Activated T-helper 2 cell treated with anti-CD3 and anti-CD28 coated beads, Interferon-gamma antibody, Interleukin-2, Interleukin-4, amounts not matched to agents 10 μg/mL and 5 μg/mL and 100 μg/mL, durations not matched to agents 14 hours and 24 hours and 36 hours (primary cell): Measurements from ENCODE around the gene CNTNAP2. TPM values are rescaled to one million over a fixed set of nuclear protein-coding genes. Genes with fewer than 3 reads are reported as not detected.

ENCODE experiments used
- DNase-seq: peaks from one replicate; pipeline ENCODE4 v3.0.0; 2021; ENCODE audit warnings: low spot score
- H3K27ac Mint-ChIP-seq: one replicate; pipeline ENCODE4 v1.8.0; 2021; ENCODE audit warnings: mixed read lengths
- H3K27me3 Mint-ChIP-seq: one replicate; pipeline ENCODE4 v1.8.0; 2021; ENCODE audit warnings: low read depth, mixed read lengths
- H3K36me3 Mint-ChIP-seq: one replicate; pipeline ENCODE4 v1.8.0; 2021; ENCODE audit warnings: low read depth, mixed read lengths
- H3K4me1 Mint-ChIP-seq: one replicate; pipeline ENCODE4 v1.8.0; 2021; ENCODE audit warnings: low read depth, mixed read lengths
- H3K4me3 Mint-ChIP-seq: one replicate; pipeline ENCODE4 v1.8.0; 2021; ENCODE audit warnings: low read depth, mild to moderate bottlenecking, moderate library complexity, mixed read lengths
- H3K9me3 Mint-ChIP-seq: one replicate; pipeline ENCODE4 v1.8.0; 2021; ENCODE audit warnings: mixed read lengths
- intact Hi-C: fragments of 100-400 bp; cut with micrococcal nuclease; formaldehyde crosslinking; loops from one replicate; pipeline ENCODE4 v1.15.1; 2023
- total RNA-seq: library from RNA; stranded (reverse); gene quantifications from 2 replicates; pipeline ENCODE4 v1.2.3, GENCODE V29; 2022

Gene CNTNAP2
- total RNA-seq, 1 donor from 2014 or later = not detected

DNA sequence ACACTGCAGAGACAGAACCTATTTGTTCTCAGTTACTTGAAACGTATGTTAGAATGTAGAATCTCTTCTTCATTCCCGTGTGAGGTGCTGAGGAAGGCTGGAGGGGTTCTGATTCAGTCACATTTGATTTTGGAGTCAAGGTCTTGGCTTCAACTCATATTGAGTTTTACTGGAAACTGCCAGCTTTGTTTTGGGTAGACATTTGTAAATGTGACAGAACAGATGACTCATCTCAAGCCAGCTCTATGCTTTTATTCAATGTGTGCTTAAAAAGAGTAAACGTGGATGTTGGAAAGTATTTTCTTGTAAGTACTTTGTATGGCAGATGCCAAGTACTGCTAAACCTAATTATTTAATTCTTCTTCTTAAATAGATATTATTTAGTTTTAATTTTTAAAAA, 1693.2 kb downstream of the CNTNAP2 start:
- H3K4me1 Mint-ChIP-seq = no peaks in the 10 kb centered on the region
- H3K27ac Mint-ChIP-seq = no peak overlapping the region
- intact Hi-C loops = no loop called here
- H3K27me3 Mint-ChIP-seq = no peaks in the 10 kb centered on the region
- H3K4me3 Mint-ChIP-seq = no peak overlapping the region
- H3K36me3 Mint-ChIP-seq = no peaks in the 10 kb centered on the region
- peaks cover 4% of the 10 kb centered on the region for H3K9me3 Mint-ChIP-seq
- no peak for DNase-seq

DNA sequence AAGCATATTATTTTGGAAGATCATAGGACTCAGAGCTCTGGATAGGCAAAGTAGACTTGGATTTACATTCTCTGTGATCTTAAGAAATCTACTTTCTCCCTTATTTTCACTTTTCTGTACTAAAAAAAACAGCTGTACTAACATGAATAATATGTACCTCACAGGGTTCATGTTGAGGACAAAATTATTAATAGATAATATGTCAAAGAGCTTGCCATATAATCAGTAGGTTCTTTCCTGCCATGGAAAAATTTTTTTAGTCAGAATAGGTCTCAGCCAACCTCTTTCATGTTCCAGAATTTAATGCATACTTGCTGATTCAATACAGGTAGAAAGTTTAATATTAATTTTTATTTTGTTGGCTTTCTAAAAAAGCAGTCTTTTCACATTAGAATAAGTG, 1693.7 kb downstream of the CNTNAP2 start:
- Mint-ChIP-seq H3K4me1 (no peaks in the 10 kb centered on the region), H3K9me3 (peaks cover 4% of the 10 kb centered on the region), H3K27me3 (no peaks in the 10 kb centered on the region), H3K4me3 (no peak overlapping the region), H3K27ac (no peak overlapping the region), H3K36me3 (no peaks in the 10 kb centered on the region)
- intact Hi-C loops = no loop called here
- DNase-seq = no peak

DNA sequence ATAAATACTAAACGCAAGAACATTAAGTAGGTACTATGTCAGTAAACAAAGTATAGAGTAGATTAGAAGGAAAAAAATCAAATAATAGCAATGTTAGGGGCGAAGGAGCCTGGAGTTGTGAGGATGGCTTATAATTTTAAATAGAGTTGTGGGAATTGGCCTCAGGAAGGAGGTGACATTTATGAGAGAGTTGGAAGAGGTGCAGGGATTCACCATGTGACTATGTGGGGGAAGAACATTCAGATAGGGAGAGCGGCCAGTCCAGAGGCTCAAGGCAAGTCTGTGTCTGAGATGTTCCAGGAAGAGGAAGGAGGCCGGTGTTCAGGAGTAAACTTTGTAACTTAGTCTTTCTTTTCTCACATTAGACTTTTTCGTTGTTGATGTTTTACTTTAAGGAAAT, 1695.3 kb downstream of the CNTNAP2 start:
- H3K27ac Mint-ChIP-seq = no peak overlapping the region
- H3K4me3 Mint-ChIP-seq = no peak overlapping the region
- no peak for DNase-seq
- no peaks in the 10 kb centered on the region for H3K36me3 Mint-ChIP-seq
- no peaks in the 10 kb centered on the region for H3K4me1 Mint-ChIP-seq
- no peaks in the 10 kb centered on the region for H3K9me3 Mint-ChIP-seq
- H3K27me3 Mint-ChIP-seq = no peaks in the 10 kb centered on the region
- intact Hi-C loops = no loop called here

DNA sequence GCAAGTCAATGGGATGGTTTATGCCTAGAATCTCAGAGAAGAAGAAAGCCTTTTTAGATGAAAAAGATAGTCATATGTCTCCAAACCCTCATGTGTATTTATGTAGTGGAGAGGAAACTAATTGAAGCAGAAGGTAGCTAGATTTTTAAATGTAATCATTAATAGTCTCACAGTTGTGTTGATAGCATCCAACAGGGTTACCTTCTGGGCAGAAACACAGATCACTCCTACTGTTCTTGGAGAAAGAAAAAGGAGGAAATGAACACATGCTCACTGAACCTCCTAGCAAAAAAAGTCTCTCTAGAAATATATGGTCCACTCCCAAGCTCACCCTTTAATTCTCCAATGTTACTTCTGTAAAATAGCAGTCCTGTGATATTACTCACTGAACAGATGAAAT, 1696.7 kb downstream of the CNTNAP2 start:
- H3K36me3 Mint-ChIP-seq = no peaks in the 10 kb centered on the region
- H3K27ac Mint-ChIP-seq = no peak overlapping the region
- no peaks in the 10 kb centered on the region for H3K4me1 Mint-ChIP-seq
- H3K9me3 Mint-ChIP-seq = no peaks in the 10 kb centered on the region
- DNase-seq = no peak
- no peak overlapping the region for H3K4me3 Mint-ChIP-seq
- H3K27me3 Mint-ChIP-seq = no peaks in the 10 kb centered on the region
- intact Hi-C loops = no loop called here

DNA sequence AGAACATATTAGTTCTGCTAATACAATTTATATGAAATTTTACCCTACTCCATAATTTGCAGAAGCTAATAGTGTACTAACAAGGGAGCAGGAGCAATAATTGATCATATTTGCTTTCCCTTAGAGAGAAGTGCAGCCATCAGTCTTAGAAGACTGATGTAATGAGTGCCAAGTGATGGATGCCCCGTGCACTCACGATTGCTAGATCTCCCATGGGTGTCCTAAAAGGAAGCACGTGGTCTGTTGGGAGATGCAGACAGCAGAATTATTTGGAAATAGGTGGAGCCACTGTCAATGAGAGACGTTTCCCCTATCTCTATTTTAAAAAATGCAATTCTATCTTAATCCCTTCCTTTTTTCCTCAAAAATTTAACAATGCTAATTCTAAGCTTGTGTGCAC, 1701.7 kb downstream of the CNTNAP2 start:
- Mint-ChIP-seq H3K27ac (no peak overlapping the region), H3K36me3 (no peaks in the 10 kb centered on the region), H3K27me3 (no peaks in the 10 kb centered on the region), H3K9me3 (no peaks in the 10 kb centered on the region), H3K4me1 (no peaks in the 10 kb centered on the region), H3K4me3 (no peak overlapping the region)
- intact Hi-C loops = no loop called here
- DNase-seq = no peak

DNA sequence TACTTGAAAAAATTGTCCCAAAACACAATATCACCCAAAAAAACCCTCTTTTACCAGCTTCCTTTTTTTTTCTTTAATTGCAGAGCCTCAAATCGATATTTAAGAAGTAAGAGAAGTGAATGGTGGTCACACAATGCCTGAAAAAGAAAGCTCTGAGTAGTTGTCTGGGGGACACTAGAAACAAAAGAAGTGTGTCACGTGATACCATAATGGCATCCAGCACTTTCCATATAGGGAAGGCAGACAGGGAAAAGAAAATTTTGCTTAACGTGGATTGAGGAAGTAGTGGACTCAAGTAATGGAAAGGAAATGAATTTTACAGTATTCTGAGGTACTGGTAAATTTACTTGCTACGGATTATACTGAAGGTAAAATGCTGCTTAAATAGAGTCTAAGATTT, 1708.1 kb downstream of the CNTNAP2 start:
- Mint-ChIP-seq H3K4me3 (no peak overlapping the region), H3K9me3 (peaks cover 7% of the 10 kb centered on the region), H3K27ac (no peak overlapping the region), H3K4me1 (no peaks in the 10 kb centered on the region), H3K27me3 (no peaks in the 10 kb centered on the region), H3K36me3 (no peaks in the 10 kb centered on the region)
- no peak for DNase-seq
- intact Hi-C loops = no loop called here

DNA sequence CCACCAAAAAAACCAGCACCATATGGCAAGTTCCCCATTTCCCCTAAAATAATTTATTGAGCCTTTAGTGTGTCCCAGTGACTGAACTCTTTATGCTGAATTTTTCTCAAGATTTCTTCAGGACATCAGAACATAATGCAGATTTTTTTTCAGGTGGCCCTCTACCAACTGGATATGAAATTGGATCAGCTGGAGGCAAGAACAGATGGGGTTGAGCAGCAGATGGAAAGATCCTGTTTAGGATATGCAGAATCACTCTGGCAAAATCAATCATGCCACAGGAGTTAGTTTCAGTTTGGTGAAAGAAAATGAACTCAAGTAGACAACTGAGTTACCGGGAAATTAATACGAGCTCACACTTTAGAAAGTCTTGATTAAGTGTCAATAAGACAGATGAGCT, 1712.4 kb downstream of the CNTNAP2 start:
- Mint-ChIP-seq H3K4me1 (no peaks in the 10 kb centered on the region), H3K27ac (no peak overlapping the region), H3K27me3 (no peaks in the 10 kb centered on the region), H3K36me3 (no peaks in the 10 kb centered on the region), H3K9me3 (peaks cover 12% of the 10 kb centered on the region), H3K4me3 (no peak overlapping the region)
- DNase-seq = no peak
- intact Hi-C loops = no loop called here

DNA sequence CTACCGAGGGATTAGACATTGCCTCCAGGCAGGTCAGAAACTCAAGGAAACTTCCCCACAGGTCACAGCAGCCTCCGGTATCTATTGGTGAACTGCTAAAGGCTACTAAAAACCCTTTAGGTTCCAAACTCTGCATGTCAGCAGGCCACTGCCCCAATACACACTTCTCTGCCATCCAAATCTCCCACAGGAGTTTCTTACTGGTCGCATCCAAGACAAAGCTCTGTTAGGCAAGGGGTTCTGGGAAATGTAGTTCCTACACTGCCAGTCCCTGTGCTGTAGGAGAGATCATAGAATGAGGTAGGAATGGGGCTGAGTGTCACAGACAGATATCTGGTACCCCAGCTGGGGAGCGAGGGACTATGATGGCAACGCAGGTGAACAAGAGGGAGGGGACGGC, 1717.0 kb downstream of the CNTNAP2 start:
- no peak for DNase-seq
- no peaks in the 10 kb centered on the region for H3K36me3 Mint-ChIP-seq
- H3K27ac Mint-ChIP-seq = no peak overlapping the region
- H3K9me3 Mint-ChIP-seq = peaks cover 28% of the 10 kb centered on the region
- intact Hi-C loops = no loop called here
- no peak overlapping the region for H3K4me3 Mint-ChIP-seq
- H3K27me3 Mint-ChIP-seq = no peaks in the 10 kb centered on the region
- H3K4me1 Mint-ChIP-seq = no peaks in the 10 kb centered on the region

DNA sequence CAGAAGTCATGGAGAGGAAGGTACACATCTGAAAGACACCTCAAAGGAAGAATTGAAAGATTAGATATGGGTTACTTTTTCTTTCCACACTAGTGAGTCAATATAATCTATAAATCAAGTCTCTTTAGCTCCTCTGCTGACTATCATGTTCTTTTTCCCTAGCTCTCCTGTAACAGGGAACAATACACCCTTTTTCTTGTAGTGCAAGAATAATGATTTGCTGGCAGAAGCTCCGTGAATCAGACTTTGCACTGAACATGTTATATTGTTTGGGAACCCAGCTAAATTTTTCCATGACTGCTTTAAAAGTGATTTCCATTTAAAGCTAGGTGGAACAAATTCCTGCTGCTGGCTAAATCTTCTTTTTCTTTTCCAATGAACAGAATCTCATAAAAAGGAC, 1717.4 kb downstream of the CNTNAP2 start:
- Mint-ChIP-seq H3K9me3 (peaks cover 32% of the 10 kb centered on the region), H3K27me3 (no peaks in the 10 kb centered on the region), H3K27ac (no peak overlapping the region), H3K4me1 (no peaks in the 10 kb centered on the region), H3K4me3 (no peak overlapping the region), H3K36me3 (no peaks in the 10 kb centered on the region)
- DNase-seq = no peak
- intact Hi-C loops = no loop called here

DNA sequence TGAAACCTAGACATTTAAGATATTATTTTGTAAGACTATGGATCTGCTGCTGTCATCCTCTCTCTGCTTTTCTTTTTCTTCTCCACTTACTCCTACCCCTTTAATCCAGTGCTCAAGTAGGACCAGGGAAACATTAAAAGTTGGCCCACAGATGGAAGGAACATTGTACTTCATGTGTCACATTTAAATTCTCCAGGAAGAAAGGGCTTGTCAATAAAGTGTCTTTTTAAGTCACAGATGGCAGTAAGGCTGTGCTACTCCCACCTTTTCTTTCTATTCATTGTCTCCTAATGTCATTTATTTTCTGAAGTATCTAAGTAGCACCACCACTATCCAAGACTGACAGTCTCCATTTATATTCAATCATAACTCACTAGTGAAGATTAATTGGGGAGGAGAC, 1736.2 kb downstream of the CNTNAP2 start:
- Mint-ChIP-seq H3K4me3 (no peak overlapping the region), H3K4me1 (no peaks in the 10 kb centered on the region), H3K9me3 (peaks cover 12% of the 10 kb centered on the region), H3K27me3 (no peaks in the 10 kb centered on the region), H3K27ac (no peak overlapping the region), H3K36me3 (no peaks in the 10 kb centered on the region)
- intact Hi-C loops = no loop called here
- DNase-seq = no peak

DNA sequence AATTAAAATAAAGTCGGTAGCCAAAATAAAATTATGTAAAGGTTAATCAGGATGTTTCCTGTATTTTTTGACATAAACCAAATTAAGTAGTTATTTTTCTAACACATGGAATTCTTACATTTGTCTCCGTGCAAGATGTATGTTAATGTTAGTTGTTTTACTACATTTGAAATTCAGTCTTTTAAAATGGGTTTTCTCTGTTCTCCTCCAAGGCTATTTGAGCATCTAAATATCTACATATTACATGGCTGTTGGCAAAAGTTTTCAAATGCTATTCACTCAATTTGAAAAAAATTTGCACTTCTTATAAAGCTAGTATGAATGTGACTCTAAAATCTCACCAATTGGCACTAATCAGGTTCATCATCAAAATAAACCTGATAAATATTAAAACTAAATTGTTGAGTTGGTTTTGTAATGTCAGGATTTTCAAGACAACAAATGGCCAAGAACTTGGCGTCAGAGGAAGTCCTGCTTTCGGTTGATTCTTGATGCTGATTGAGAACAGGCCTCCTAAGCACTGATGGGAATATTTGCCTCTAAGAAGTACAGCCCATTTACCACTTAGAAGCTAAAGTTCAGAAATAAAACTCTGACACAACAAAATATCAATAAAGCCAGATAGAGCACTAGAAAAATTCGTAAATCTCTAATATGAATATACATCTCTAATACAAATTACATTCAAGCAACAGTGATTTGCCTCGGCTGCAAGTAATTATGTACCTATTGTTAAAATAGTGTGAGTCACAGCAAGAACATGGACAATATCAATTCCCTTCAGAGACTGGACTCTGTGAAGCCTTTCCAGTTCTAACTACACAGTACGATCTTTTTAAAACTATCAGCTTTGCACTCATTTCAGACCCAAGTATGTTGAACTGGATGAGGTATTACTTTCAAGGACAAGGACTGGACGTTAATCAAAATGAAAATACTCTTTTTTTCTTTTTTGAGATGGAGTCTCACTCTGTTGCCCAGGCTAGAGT, 1740.8 kb downstream of the CNTNAP2 start:
- Mint-ChIP-seq H3K4me1 (no peaks in the 10 kb centered on the region), H3K27ac (no peak overlapping the region), H3K4me3 (no peak overlapping the region), H3K9me3 (peaks cover 12% of the 10 kb centered on the region), H3K36me3 (no peaks in the 10 kb centered on the region), H3K27me3 (no peaks in the 10 kb centered on the region)
- no peak for DNase-seq
- intact Hi-C loops = no loop called here

DNA sequence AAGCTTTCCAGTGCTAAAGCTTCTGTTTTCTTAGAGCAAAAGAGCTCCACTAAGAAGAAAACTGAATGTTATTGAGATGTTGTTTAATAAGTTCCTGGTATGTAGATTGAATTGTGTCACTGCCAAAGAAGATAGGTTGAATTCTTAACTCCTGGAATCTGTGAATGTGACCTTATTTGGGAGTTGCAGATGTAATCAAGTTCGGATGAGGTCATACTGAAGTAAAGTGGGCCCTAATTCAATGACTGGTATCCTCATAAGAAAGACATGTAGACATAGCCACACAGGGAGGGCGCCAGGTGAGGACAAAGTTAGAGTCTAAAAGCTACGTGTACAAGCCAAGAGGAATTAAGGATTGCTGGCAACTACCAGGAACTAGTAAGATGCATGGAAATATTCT, 1741.8 kb downstream of the CNTNAP2 start:
- intact Hi-C loops = no loop called here
- no peaks in the 10 kb centered on the region for H3K27me3 Mint-ChIP-seq
- H3K4me1 Mint-ChIP-seq = no peaks in the 10 kb centered on the region
- no peaks in the 10 kb centered on the region for H3K36me3 Mint-ChIP-seq
- no peak overlapping the region for H3K4me3 Mint-ChIP-seq
- no peak overlapping the region for H3K27ac Mint-ChIP-seq
- H3K9me3 Mint-ChIP-seq = peaks cover 12% of the 10 kb centered on the region
- no peak for DNase-seq

DNA sequence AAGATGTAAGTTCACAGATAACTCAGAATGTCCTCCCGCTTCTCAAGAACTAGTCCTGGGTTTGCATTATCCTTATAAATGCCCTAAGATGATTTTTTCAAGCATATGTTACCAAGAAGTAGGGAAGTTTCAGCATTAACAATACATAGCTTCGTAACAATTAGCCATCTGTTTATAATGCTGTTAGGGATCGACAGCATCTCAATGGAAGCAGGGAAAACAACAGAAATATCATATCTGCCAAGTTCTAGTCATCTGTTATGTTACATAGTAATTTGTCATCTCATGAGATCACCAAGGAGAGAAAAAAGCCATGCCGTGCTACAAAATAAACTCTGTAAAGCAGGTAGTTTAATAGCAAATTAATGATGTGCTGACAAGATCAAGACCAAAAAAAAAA, 1742.4 kb downstream of the CNTNAP2 start:
- no peaks in the 10 kb centered on the region for H3K4me1 Mint-ChIP-seq
- no peak overlapping the region for H3K4me3 Mint-ChIP-seq
- H3K36me3 Mint-ChIP-seq = no peaks in the 10 kb centered on the region
- no peak for DNase-seq
- intact Hi-C loops = no loop called here
- H3K9me3 Mint-ChIP-seq = peaks cover 12% of the 10 kb centered on the region
- H3K27ac Mint-ChIP-seq = no peak overlapping the region
- H3K27me3 Mint-ChIP-seq = no peaks in the 10 kb centered on the region
